Measurements from ENCODE around the gene FRMPD2.
"Not testable (repeated sequence)": the region's sequence is repeated elsewhere in the genome, so short reads cannot be mapped to it uniquely, and the experiment has no call there.

The FRMPD2 gene

DNA sequence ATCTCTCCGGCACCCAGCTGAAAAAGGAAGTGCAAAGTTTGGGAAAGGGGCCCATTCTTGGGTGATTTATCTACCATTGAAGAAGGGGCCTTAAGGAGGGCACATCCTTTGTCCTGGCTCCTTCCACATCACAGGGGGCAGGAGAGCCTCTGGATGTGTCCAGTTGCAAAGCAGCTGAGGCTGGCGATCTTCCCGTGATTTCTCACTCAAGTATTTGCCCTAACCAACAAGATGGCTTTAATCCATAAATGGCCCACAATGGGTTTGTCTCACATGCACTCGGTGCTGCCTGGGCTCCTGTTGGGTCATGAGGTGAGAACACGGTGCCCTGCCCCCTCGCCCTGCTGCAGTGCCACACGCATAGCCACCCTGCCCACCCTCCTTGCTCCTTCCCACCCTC is 14.2 kb upstream of the FRMPD2 start:
- DNase-seq (ENCODE audit: low read depth in 2 of 2), result no peak

DNA sequence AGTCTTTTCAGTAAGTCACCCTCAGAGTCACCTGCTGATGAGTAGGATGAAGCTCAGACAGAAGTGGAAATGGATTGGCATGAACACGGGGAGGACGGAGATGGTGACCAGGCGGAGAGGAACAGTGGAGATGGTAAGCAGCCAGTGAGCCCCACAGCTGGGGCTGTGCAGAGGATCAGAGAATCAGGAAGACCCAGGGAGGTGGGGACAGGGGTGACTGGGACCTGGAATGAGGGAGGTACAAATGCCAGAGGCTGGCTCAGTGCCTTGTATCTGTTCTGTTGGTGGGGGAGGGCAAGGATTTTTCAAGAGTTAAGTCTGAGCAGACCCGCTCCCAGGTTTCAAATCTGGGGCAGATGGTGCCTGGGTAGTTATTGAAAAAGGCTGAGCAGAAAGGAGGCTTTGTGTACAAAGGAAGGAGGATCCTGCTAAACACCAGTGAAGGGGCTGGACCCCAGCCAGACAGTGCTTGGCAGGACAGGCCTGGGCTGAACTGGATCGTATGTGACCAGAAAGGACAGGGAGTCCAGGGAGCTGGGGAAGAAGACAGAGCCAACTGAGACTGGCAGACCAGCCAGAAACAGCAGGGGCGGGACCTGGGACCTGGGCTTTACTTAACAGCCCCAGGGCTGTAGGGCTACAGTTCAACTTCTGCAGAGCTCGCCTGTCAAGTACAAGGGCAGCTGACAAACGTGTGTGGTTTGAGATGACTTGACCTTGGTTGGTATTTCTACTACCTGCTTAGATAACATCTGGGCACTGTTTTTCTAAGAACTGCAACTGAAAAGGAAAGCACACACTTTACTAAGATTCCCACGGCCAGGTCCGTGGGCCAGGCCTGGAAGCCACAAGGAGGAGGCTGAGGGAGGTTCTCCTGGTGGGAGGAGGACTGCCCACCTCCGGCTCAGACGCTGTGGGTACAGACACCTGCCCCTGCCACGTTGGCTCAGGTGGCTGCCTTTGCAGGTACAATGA is 13.2 kb upstream of the FRMPD2 start:
- DNase-seq (ENCODE audit: low read depth in 2 of 2), result no peak

DNA sequence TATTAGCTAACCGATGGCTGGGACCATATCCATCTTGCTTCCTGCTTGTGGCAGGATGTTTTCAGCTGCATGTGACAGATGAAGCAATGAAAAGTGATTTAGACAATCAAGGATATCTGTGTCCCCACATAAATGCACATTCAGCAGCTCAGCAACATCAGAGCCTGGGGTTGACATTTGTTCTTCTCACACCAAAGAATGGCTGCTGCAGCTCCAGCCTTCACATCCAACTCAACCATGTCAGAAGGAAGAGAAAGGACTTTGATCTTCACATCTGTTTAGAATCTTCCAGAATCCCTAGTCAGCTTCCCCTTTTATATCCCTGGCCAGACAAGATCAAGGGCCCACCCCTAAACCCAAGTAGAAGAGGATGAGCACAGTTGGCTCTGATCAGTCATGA is 11.9 kb upstream of the FRMPD2 start:
- no peak for DNase-seq (ENCODE audit: low read depth in 2 of 2)

DNA sequence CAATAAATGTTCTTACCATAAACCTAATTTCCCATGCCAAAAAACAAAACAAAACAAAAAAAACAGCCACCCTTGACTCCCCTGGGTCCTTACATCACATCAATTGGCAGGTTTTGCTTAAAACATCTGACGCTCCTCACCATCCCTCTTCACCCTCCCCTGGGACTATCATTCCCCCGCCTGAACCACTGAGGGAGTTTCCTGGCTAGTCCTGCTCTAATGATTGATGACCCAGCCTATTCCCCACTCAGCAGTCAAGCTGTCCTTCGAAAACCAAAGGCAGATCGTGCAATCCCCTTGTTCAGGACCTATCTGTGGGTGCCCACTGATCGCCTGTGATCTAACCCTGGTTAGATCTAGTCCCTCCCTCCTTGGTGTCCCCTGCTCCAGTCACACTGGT is 11.2 kb upstream of the FRMPD2 start:
- DNase-seq (ENCODE audit: low read depth in 2 of 2), result no peak

DNA sequence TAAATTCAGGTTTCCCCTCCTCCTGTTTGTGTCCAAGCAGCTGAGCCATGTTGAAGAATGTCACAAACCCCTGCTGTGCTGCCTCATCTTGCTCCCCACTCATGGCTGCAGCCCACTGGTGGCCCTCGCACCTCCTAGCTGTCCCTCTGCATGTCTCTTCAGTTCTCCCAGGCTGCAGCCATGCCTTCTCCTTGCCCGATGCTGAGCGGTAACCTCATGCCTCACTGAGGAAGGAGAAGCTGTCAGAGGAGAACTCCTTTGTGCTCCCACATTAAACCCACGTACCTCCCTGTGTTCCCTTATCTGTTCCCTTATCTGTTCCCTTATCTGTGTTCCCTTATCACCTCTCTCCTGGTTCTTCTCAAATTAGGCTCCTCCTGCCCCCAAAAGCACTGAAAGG is 10.3 kb upstream of the FRMPD2 start:
- no peak for DNase-seq (ENCODE audit: low read depth in 2 of 2)

DNA sequence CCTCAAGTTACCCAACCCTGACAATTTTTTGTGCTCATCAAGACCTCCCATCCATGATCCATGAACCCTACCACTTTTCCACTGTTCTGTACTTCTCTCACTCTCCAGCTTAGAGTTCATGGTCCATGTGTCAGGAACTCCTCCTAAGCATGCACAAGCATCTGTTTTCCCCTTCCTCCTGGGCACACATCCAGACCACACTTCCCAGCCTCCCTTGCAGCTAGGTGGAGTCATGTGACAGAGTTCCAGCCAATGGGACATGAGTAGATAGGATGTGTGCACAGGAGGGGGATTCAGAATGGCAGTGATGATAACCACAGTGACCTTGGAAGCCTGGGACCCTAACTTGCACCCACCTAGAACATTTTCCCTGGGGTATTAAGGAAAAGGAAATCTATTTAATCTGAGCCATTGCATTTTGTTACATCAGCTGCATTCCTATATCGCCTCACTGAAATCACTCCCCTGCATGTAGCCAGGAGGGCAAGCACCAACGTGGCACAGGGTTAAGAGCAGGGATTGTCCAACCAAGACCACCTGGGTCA is 9.6 kb upstream of the FRMPD2 start:
- no peak for DNase-seq (ENCODE audit: low read depth in 2 of 2)

DNA sequence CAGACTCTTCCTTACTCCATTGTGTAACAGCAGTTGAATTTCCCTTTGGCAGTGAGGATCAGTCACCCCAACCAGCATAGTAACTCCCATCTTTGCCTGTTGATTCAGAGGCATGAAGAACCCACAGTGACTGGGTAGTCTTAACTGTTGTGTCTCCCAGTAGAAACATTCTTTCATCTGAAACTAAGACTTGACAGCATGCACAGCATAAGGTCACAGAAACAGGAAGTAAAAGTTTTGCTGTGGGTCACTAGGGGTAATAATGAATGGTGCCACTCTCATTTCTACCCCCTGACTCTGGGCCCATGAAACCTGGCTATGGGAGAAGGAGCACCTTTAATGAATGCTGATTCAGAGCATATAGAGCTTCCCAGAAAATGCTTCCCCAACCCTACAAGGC is 8.3 kb upstream of the FRMPD2 start:
- no peak for DNase-seq (ENCODE audit: low read depth in 2 of 2)

DNA sequence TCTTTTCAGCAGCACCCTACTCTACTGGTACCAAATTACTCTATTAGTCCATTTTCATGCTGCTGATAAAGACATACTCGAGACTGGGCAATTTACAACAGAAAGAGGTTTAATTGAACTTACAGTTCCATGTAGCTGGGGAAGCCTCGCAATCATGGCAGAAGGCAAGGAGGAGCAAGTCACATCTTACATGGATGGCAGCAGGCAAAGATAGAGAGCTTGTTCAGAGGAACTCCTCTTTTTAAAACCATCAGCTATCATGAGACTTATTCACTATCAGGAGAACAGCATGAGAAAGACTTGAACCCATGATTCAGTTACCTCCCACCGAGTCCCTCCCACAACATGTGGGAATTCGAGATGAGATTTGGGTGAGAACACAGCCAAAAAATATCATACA is 7.2 kb upstream of the FRMPD2 start:
- not testable (repeated sequence) for DNase-seq (ENCODE audit: low read depth in 2 of 2)

DNA sequence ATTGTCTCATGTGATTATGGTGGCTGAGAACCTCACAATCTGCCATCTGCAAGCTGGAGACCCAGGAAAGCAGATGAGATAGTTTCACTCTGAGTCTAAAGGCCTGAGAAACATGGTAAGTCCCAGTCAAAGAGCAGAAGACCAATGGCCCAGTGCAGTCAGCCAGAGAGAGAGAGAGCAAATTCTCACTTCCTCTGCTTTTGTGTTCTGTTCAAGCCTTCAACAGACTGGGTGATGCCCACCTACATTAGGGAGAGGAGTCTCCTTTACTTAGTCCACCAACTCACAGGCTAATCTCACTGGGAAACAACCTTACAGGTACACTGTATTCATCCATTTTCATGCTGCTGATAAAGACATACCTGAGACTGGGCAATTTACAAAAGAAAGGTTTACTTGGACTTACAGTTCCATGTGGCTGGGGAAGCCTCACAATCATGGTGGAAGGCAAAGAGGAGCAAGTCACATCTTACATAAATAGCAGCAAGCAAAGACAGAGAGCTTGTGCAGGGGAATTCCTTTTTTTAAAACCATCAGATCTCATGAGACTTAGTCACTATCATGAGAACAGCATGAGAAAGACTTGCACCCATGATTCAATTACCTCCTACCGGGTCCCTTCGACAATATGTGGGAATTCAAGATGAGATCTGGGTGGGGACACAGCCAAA is 4.7 kb upstream of the FRMPD2 start:
- DNase-seq (ENCODE audit: low read depth in 2 of 2), result no peak

DNA sequence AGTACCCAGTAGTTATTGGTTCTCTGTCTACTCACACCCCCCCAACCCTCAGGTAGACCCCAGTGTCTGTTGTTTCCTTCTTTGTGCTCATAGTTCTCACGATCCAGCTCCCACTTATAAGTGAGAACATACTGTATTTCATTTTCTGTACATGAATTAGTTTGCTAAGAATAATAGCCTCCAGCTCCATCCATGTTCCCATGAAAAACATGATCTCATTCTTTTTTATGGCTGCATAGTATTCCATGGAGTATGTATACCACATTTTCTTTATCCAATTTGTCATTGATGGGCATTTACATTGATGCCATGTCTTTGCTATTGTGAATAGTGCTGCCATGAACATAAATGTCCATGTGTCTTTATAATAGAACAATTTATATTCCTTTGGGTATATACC is 2.6 kb upstream of the FRMPD2 start:
- no peak for DNase-seq (ENCODE audit: low read depth in 2 of 2)

DNA sequence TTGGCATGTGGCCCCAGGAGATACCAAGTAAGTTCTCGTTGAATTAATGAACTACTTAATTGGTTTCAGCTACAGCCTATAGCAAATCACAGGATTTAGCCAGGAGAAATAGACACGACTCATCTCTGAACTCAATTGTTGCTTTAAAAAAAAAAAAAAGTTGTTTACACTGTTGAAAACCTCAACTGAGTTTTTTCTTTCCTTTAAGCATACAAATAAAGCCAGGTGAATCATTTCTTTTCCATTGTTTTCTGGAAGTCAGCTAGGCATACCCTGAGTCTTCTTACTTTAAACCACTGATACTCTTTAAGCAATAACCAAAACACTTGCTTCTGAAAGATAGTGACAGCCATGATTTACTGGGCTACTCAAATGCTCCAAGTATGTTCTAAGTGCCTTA is 755 bp downstream of the FRMPD2 start:
- no peak for DNase-seq (ENCODE audit: low read depth in 2 of 2)

DNA sequence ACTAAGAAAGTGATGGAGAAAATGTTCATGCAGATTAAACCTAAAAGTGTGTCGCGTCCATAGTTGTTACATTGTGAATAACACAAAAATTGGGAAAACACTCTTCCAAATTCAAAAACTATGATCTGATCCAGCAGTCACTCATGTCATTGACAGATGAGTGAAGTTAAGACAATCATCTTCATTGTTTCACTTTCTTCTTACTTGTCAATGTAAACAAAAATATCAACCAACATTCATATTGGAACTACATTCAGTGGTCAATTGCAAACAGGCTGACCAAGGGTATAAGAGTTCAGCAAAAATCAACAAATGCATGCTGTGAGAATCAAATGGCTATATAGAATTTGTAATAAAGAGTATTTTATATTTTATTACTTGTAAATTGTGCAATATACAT is 1.8 kb downstream of the FRMPD2 start:
- DNase-seq (ENCODE audit: low read depth in 2 of 2), result no peak

DNA sequence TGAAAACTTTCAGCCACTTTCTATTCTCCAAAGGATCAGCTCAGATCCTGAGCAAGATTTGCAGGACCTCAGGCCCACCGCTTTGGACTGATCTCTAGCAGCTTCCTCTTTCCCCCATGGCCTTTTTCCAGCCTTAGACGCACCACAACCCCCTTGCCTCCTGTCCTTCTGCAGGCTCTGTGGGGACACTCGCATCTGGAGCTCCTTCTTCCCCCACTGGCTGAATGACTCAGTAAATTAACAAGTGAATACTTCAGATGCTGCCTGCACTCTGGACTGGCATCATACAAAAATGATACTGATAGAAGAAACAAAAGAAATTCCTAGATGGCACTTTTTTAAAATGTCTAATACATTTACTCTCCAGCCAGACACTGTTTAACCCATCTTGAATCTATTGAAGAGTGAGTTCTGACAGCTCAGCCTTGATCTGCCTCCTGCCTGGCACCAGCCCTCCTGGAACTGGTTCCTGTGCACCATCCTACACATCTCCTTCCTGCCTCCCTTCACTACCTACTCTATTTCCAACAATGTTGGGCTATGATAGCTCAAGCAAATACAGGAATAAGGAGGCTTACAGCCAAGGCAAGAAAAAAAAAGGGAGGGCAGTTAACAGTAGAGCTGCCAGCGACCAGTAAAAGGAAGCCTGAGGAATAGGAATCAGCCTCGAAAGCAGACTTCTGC is 3.3 kb downstream of the FRMPD2 start:
- DNase-seq (ENCODE audit: low read depth in 2 of 2), result no peak

DNA sequence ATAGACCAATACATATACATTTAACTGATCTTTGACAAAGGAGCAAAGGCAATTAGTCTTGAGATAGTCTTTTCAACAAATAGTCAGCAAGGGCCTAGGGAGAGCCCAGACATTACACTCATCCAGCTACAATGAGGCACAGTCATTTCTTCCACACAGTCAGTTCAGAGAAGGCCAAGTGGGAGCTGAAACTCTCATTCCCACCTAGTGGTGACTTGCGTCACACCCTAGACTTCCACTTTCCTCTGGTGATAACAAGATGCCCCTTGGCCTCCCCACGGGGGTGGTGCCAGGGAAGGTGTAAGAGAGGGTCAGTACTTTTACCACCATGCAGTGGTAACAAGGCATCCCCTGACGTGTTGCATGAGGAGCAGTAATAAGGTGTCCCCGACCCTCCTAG is 8.0 kb downstream of the FRMPD2 start:
- DNase-seq (ENCODE audit: low read depth in 2 of 2), result no peak

DNA sequence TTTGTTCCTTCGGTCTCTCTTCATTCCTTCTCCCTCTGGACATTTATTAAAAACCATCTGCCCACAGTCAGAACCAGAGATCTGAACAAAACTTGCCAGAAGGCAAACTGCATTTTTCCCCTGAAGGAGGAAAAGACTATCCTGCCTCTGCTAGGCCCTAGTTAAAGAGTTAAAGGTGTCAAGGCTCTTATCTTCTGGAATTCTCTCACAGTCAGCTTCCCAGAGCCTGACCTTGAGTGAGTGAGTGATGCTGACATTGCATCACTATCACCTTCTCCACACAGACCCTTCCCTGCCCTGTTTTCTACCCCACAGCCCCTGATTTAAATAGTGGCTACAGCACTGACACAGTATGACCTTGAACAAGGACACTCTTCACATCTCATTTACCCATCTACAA is 16.4 kb downstream of the FRMPD2 start:
- no peak for DNase-seq (ENCODE audit: low read depth in 2 of 2)

DNA sequence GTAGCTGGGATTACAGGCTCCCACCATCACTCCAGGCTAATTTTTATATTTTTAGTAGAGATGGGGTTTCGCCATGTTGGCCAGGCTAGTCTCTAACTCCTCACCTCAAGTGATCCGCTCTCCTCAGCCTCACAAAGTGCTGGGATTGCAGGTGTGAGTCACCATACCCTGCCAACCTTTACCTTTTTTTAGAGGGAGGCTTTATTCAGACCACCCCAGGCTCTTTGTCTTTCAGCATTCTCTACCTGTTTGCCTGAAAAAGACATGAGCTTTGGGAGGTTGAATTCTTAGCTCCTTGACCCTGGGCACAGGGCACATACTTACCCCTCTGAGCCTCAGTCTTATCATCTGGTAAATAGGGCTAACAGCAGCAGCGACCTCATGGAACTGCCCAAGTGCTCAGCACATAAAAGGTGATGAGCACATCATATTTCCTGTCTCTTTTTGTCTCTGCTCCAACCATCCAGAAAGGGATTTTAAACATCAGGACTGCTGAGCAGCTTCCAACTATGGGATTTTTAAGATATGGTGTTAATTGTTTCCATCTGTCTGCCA is 17.0 kb downstream of the FRMPD2 start:
- DNase-seq (ENCODE audit: low read depth in 2 of 2), result no peak

DNA sequence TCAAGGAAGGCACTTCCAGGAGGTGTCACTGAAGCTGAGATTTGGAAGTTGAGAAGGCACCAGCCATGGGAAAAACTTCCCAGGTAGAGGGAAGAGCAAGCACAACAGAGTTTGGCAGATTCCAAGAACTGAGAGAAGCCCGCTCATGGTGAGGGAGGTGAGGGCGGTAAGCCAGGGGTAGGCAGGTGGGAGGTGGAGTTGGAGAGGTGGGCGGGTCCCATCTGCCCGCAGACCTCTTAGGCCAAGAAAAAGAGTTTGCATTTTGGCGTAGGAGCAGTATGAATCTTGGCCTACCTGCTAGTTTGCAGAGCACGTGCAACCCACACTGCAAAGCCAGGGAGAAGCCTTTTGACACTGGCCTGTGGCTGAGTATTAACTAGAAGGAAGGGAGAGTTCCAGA is 18.8 kb downstream of the FRMPD2 start:
- no peak for DNase-seq (ENCODE audit: low read depth in 2 of 2)

DNA sequence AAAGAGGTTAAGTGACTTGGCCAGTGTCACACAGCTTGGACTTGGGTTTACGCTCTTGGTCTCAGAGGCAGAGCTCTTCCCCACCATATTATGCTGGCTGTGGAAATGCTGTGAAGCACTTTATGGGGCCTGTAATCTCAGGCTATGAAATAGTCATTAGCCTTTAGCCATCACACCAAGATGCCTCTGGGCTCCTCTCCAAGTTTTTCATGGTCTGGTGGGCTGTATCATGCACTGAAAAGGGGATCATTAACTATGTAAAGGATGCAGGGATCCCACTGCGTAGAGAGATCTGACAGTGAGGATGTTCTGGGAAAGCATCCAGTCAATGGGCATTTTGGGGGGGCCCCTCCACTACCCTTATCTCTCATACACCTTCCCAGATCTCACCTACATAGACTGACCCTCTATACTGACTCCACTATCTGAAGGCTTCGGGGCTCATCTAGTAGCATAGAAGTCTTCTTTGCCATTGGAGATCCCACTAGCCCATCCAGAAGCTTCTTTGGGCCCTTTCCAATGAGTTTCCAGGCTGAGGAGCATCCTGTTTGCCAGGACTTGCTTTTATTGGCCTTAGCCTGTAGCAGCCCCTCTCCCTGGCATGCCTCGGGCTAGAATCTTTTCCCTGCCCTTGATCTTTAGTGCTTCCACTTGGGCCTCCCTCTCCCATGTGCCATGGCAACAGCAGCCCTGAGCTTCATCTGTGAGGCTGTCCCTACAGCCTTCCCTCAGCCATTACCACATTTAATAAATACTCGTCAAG is 19.6 kb downstream of the FRMPD2 start:
- no peak for DNase-seq (ENCODE audit: low read depth in 2 of 2)

DNA sequence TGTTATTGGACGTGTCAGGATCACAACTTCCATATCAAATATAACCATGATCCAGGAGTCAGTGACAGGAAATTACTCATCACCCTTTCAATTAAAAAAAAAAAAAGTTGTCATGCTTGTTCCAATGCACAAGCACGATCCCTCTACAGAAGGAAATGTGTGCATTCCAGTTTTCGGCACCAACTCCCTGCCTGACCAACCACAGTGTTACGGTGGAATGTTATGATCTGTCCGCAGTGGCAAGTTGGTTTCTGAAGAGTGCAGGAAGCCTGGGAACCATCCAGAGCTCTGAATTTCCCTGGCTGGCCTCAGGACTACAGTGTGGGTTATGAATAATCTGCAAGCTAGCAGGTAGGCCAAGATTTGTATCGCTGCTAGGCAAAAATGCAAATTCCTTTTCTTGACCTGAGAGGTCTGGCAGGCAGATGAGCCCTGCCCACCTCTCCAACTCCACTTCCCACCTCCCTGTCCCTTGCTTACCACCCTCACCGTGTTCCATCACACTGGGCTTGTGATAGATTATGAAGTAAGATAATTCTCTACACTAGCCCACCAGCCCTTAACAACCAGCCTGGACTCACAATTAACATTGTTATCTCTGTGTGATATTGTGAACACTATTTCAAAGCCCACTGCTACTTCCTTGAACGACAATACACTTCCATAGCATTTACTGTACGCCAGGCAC is 20.4 kb downstream of the FRMPD2 start:
- DNase-seq (ENCODE audit: low read depth in 2 of 2), result no peak

DNA sequence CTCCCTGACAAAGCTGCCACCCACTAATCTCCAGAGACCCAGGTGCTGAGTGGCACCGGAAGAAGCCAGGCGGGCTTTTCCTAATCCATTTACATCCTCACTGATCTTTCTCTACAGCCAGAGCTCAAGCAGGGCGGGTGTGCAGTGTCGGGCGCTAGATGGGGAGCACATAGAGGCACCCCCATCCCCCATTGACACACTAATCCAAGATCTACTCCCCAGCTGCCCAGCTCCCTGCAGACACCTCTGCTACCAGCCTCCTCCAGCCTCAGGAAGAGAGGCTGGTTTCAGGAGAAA is 22.2 kb downstream of the FRMPD2 start:
- no peak for DNase-seq (ENCODE audit: low read depth in 2 of 2)

Measured in activated CD4-positive, alpha-beta T cell treated with anti-CD3 and anti-CD28 coated beads for 24 hours (primary cell).